ENCODE measurements around the gene ARF1.
A peak's percentile ranks its signal among the peaks of the same experiment; 100 is the strongest.
"Not testable (repeated sequence)": the region's sequence is repeated elsewhere in the genome, so short reads cannot be mapped to it uniquely, and the experiment has no call there.

The ARF1 gene

DNA sequence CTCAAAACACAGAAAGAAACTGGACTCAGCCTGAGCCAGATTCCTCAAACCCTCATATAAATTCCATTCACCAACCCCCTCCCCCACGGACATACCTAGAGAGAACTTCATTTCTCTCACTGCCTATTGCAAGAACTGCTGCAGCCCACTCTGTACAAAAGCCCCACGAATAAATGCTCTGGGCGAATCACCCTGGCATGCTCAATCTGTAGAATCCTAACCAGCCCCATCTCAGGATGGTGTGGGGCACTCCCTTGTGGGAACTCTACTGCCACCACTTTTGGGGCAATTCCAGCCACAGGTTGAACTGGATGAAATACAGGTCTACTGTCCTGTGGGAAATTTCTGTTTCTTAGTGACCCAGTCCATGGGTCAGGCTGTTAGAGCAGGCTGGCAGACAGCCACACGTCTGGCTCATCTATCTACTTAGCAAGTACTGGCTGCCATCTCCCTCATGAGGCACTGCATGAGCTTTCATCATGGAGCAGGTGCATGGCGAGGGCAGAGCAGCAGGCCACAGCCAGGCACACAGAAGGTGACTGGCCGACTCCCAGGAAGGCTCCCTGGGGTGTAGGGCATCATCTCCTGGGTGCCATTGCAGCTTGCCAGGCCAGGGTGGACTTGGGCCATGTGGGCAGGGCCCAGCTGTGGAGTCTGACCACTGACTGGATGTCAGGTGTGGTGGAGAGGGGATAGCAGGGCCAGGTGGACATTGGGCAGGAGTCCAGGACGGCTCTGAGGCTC, 22.2 kb downstream of the ARF1 start:
- DNase-seq = no peak

DNA sequence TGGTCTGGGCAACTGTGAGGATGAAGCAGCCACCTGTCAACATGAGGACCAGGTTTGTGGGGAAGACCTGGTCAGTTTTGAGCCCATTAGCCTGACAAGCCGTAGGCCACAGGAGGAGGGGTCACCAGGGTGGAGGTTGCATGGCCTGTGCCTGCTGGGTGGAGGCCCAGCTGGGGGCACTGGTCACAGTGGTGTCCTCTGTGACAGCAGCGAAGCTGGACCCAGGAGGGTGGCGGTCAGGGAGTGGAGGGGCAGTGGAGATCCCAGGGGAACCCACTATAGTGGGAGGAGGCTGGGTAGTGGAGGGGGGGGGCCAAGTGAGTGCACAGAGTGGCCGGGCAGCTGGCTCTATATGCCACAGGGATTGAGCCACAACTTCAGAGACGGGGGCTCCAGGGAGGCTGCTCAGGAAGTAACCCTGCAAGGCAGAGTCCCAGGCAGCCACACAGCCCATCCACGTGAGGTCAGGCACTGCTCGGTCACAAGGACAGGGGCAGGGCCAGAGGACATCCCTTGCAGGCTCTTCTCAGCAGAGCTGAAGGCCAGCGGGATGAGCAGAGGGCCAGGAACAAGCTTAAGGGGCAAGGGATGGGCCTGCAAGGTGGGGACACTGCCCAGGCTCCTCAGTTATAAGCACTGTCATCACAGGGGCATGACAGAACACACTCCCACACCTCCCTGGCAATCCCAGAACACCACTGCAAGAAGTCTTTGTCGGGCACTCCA, 22.9 kb downstream of the ARF1 start:
- no peak for DNase-seq

DNA sequence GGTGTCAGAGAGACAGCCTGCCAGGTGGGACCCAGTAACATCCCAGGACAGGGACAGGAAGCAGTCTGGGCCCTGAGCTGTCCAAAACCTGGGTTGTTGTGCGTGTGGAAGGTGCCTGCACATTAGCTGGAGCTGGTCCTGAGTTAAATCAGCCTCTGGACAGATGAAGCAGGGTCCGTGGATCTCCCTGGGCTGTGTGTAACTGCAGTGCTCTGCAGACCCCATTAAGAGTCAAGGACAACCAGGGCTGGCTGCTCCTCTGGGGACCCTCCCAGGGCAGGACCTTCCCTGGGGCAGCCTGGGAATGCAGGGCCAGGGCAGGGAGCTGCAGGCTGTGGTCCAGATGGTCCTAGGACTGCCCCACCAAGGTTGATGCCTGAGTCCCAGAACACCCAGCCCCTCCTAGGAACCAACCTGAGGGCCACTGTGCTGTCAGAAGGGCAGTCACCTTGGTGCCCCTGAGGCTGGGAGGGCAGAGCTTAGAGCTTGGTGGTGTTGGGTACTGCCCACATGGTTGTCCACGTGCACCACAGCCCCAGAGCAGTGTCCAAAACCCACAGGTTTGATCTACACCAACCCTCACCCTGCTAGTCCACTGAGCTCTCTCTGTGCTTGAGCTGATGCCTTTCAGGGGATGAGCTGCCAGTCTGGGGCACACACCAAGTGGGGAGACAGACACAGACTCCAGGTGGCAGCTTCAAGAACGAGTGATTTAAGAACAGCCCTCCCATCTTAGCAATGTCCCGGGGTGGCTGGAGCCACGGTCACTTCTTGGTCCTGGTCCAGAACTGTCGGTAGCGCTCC, 23.7 kb downstream of the ARF1 start:
- no peak for DNase-seq

- DNase-seq = no peak
Observed at GRCh38 chr1:228106800-228107054, 24.2 kb downstream of the ARF1 start.

DNA sequence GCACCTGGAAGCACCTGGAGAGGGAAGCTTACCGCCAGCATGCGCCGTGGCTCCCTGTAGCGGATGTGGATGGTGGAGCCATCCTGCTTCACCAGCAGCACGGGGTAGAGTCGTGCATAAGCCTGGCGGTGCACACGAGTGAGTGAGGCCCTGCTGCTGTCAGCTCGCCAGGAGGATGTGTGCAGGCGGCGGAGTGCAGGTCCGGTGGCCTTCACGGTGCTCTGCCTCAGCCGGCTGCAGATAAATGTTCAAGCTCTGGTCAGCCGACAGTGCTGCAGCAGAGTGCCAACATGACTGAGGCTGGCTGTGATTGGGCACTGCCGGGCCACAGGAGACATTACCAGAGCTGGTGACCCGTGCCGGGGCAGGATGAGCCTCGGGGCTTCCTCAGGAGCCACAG, 25.1 kb downstream of the ARF1 start:
- DNase-seq = no peak

GRCh38 chr1:228108055-228108690, 25.7 kb downstream of the ARF1 start:
- no peak for DNase-seq

GRCh38 chr1:228108742-228109072, 26.2 kb downstream of the ARF1 start:
- DNase-seq = no peak

GRCh38 chr1:228109073-228109961, 26.8 kb downstream of the ARF1 start, which contains the start of gene MRPL55:
Gene MRPL55, minus strand, starts transcription at chr1:228109299. Its CDS starts 1,039 bp downstream, at chr1:228108260.
- DNase-seq = peak; percentile 98

GRCh38 chr1:228109962-228110488, 27.5 kb downstream of the ARF1 start:
- DNase-seq = no peak

DNA sequence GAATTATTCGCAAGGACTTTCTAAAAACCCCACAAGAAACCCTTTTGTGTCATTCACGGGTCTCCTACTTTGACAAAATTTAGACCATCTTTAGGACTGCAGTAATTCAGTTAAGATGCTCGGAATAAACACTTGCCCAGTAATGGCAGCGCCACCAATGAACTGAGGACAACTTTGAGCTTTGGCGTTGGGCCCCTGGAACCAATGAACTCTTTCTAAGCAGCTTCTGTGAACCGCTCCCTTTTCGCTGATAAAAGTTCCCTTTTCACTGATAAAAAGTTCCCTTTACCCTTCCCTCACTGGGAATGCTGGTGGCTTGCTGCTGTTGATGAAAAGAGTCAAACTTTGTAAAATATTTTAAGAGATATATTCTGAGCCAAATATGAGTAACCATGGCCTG, 28.0 kb downstream of the ARF1 start:
- no peak for DNase-seq

DNA sequence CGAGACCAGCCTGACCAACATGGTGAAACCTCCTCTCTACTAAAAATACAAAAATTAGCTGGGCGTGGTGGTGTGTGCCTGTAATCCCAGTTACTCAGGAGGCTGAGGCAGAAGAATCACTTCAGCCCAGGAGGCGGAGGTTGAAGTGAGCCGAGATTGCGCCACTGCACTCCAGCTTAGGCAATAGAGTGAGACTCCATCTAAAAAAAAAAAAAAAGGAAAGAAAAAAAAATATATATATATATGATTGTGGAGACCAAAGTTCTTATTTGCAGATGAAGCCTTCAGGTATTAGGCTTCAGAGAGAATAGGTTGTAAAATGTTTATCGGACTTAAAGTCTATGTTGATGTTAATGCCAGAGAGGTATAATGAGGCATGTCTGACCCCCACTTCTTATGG, 28.8 kb downstream of the ARF1 start:
- DNase-seq = not testable (repeated sequence)

- no peak for DNase-seq
Observed at GRCh38 chr1:228112167-228112566, 29.7 kb downstream of the ARF1 start.

GRCh38 chr1:228112617-228113016, 30.1 kb downstream of the ARF1 start:
- DNase-seq = no peak

DNA sequence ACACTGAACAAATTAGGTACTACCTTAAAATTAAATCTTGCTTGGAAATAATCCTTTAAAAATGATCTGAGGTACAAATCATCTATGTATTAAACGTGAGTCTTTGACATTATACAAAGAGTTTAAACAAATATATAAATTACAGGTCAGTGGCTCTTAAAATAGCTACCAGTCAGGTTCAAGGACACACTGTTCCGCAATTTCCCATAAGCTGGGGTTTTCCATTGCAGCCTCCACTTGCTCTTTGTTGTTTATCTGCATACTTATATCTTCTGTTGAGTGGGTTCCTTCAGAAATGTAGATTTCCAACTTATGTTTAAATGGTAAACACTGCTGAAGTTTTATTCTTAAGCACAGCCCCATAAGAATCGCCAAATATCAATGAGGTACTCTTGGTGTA, 32.3 kb downstream of the ARF1 start:
- no peak for DNase-seq

- no peak for DNase-seq
Observed at GRCh38 chr1:228117335-228117734, 34.8 kb downstream of the ARF1 start.

GRCh38 chr1:228118040-228118439, 35.5 kb downstream of the ARF1 start:
- no peak for DNase-seq

- no peak for DNase-seq
Observed at GRCh38 chr1:228120351-228120750, 37.8 kb downstream of the ARF1 start.

DNA sequence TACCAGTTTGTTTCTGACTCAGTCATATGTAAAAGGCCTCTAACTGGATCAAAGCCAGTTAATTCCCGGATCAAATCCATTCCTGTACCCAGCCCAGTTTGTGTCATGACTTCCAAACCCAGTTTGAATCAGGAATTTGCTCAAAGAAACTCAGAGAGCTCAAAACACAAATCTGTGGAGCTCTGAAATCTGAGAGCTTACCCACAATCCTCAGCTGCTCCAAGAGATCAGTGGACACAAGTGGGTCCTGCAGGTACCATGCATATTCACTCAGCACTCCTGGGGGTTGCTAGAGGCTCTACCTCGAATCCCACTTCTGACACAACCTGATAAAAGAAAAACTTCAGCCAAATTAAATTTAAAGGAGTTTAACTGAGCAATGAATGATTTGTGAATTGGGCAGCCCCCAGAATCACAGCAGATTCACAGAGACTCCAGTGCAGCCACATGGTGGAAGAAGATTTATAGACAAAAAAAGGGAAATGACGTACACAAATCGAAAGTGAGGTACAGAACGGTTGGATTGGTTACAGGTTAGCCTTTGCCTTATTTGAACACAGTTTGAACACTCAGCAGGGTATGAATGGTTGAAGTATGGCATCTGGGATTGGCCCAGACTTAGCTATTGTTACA, 38.5 kb downstream of the ARF1 start:
- no peak for DNase-seq

GRCh38 chr1:228122921-228123441, 40.5 kb downstream of the ARF1 start:
- DNase-seq = no peak

- no peak for DNase-seq
Observed at GRCh38 chr1:228123505-228123904, 41.0 kb downstream of the ARF1 start.

GRCh38 chr1:228125185-228125584, 42.7 kb downstream of the ARF1 start:
- DNase-seq = no peak

Data from hematopoietic multipotent progenitor cell treated with erythropoietin and hydrocortisone succinate and interleukin-3 and kit ligand, for 4 days (in vitro differentiated cells).